KMS-11 (cell line): ENCODE data around the gene FBXO48.
A peak's percentile ranks its signal among the peaks of the same experiment; 100 is the strongest.

Experiments
- H2AFZ ChIP-seq: fragments of 200-600 bp; sonication (generic); 2 replicates; pipeline ENCODE4 v1.6.1; 2016; ENCODE audit warnings: antibody characterized with exemption, mixed run types, low read depth
- H3K27ac ChIP-seq: fragments of 200-600 bp; sonication (generic); 2 replicates; pipeline ENCODE4 v1.6.1; 2016; ENCODE audit warnings: mild to moderate bottlenecking, mixed run types
- H3K27me3 ChIP-seq: fragments of 200-600 bp; sonication (generic); 2 replicates; pipeline ENCODE4 v1.6.1; 2017; ENCODE audit warnings: mild to moderate bottlenecking, low read depth, mixed run types, moderate library complexity; ENCODE audit not compliant: insufficient read depth
- H3K36me3 ChIP-seq: fragments of 200-600 bp; sonication (generic); 2 replicates; pipeline ENCODE4 v1.6.1; 2017; ENCODE audit warnings: mild to moderate bottlenecking, mixed run types; ENCODE audit not compliant: insufficient read depth
- H3K4me1 ChIP-seq: fragments of 200-600 bp; sonication (generic); 2 replicates; pipeline ENCODE4 v1.6.1; 2016; ENCODE audit warnings: mild to moderate bottlenecking, low read depth, mixed run types; ENCODE audit not compliant: poor library complexity, severe bottlenecking
- H3K4me2 ChIP-seq: fragments of 200-600 bp; sonication (generic); 2 replicates; pipeline ENCODE4 v1.7.0; 2016; ENCODE audit warnings: mild to moderate bottlenecking, mixed run types
- H3K4me3 ChIP-seq: fragments of 200-600 bp; sonication (generic); IDR thresholded peaks from 2 replicates; pipeline ENCODE4 v1.6.1; 2017; ENCODE audit warnings: low read depth, low read length, mixed read lengths; ENCODE audit not compliant: insufficient read depth
- H3K79me2 ChIP-seq: fragments of 200-600 bp; sonication (generic); 2 replicates; pipeline ENCODE4 v1.6.1; 2016; ENCODE audit warnings: low read depth, mixed run types; ENCODE audit not compliant: insufficient read depth
- H3K9ac ChIP-seq: fragments of 200-600 bp; sonication (generic); 2 replicates; pipeline ENCODE4 v1.6.1; 2016; ENCODE audit warnings: mild to moderate bottlenecking, mixed run types
- H4K20me1 ChIP-seq: fragments of 200-600 bp; sonication (generic); 2 replicates; pipeline ENCODE4 v1.6.1; 2016; ENCODE audit warnings: mild to moderate bottlenecking, mixed run types; ENCODE audit not compliant: insufficient read depth
- TF ChIP-seq, protein P1 (sequence below): fragments of 200-600 bp; sonication (generic); conservative IDR thresholded peaks from 2 replicates; pipeline ENCODE4 v1.6.1; 2017; ENCODE audit warnings: low read depth, mild to moderate bottlenecking, antibody characterized with exemption, low read length, moderate library complexity, mixed read lengths

Gene FBXO48

DNA sequence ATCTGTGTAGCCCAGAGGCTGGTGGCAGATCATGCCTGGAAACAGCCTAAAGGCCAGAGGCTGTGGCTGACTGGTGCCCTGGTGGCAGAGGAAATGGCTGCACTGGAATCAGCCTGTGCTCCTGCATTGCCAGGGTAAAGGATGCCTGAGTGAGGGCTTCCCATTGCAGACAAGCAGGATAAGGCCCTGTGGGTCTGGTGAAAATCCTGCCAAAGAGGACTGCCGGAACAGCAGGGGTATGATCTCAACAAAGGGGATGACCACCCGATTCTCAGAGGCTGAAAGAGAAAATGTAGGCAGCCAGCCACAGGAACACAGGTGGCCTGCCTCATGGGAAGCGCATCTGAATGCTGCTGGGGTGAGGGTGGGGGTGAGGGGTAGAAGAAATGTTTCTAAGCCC is 48.2 kb downstream of the FBXO48 start:
- no peaks in the 10 kb centered on the region for H4K20me1 ChIP-seq
- peak overlapping the region; percentile 43 for H3K4me2 ChIP-seq
- H3K9ac ChIP-seq: peak overlapping the region; percentile 4; the same call in 1 of the 2 replicates
- no peaks in the 10 kb centered on the region for H3K36me3 ChIP-seq
- no peaks in the 10 kb centered on the region for H3K27me3 ChIP-seq
- no peak overlapping the region for H3K4me3 ChIP-seq
- TF ChIP-seq, protein P1, sequence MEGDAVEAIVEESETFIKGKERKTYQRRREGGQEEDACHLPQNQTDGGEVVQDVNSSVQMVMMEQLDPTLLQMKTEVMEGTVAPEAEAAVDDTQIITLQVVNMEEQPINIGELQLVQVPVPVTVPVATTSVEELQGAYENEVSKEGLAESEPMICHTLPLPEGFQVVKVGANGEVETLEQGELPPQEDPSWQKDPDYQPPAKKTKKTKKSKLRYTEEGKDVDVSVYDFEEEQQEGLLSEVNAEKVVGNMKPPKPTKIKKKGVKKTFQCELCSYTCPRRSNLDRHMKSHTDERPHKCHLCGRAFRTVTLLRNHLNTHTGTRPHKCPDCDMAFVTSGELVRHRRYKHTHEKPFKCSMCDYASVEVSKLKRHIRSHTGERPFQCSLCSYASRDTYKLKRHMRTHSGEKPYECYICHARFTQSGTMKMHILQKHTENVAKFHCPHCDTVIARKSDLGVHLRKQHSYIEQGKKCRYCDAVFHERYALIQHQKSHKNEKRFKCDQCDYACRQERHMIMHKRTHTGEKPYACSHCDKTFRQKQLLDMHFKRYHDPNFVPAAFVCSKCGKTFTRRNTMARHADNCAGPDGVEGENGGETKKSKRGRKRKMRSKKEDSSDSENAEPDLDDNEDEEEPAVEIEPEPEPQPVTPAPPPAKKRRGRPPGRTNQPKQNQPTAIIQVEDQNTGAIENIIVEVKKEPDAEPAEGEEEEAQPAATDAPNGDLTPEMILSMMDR: no peak
- H3K4me1 ChIP-seq: peaks cover 77% of the 10 kb centered on the region
- no peaks in the 10 kb centered on the region for H3K79me2 ChIP-seq
- peak overlapping the region; percentile 59 for H2AFZ ChIP-seq
- H3K27ac ChIP-seq: peak overlapping the region; percentile 26; the same call in 1 of the 2 replicates

DNA sequence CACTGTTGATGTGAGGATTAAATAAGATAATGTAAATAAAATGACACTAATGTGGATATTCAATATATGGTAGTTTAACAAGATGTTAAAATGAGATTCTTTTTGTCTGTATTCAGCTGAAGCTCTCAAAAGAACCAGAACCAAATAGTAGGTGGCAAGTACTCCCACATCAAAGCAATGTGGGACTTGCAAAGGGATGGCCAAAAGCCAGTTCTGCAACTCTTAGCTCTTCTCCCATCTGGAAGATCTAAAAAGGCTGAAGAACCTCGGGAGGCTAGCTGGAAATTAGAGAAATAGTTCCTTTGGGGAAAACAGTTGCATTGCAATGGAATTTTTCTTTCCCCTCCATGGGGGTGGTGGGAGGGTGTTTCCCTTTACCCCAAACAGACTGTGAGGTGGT is 48.7 kb downstream of the FBXO48 start:
- H3K36me3 ChIP-seq: no peaks in the 10 kb centered on the region
- H2AFZ ChIP-seq: peak overlapping the region; percentile 59
- TF ChIP-seq, protein P1: no peak; the same call in 1 of the 2 replicates
- no peaks in the 10 kb centered on the region for H3K79me2 ChIP-seq
- H4K20me1 ChIP-seq: no peaks in the 10 kb centered on the region
- H3K27me3 ChIP-seq: no peaks in the 10 kb centered on the region
- peak overlapping the region; percentile 43 for H3K4me2 ChIP-seq
- H3K9ac ChIP-seq: peak overlapping the region; percentile 4; the same call in 1 of the 2 replicates
- peak overlapping the region; percentile 26; the same call in 1 of the 2 replicates for H3K27ac ChIP-seq
- no peak overlapping the region for H3K4me3 ChIP-seq
- H3K4me1 ChIP-seq: peaks cover 77% of the 10 kb centered on the region

DNA sequence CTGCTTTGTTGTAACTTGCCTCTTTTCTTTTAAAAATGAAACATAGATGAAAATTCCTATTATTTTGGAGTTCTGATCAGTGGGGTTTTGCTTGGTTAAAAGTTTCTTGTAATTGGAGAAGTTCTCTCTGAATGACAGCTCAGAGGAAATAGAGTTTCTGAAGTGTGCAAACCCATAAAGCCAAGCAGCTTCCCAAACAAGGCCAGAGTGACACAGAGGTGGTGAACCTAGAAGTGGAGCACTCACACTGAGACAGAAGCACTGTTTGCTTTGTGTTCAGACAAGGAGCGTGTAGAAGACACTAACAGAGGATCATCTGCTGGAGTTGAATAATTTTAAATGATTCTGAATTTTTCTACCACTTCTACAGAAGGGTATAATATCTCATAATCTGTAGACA is 49.2 kb downstream of the FBXO48 start:
- H3K9ac ChIP-seq: 0 out of 2 replicates have a peak overlapping the region, but pooled peaks have one; percentile 4

DNA sequence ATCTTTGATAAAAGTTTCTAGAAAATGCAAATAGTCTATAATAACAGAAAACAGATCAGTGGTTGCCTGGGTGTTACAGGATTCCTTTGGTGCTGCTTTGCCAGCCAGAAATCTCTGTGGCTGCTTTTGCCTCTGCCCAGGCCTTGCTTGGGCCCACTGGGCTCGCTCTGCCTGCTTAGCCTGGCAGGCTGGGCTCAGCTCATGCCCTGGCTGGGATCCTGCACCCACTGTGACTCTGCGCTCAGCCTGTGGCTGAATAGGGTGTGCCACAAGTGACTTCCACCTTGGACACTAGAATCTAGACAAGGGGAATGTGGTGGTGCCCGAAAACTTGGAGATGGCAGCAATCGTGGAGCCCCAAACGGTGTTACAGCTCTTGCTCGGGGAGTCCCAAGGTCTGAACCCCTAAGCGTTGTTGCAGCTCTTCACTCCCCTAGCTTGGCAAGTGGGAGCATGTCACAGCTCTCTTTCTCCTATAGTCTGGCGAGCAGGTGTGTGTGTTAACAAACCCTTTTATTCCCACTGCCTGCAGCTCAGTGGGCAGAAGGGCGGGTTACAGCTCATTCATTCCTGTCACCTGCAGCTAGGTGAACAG is 50.9 kb downstream of the FBXO48 start:
- H3K27me3 ChIP-seq: no peaks in the 10 kb centered on the region

More for the DNA sequence above, 49.2 kb downstream of the FBXO48 start:
- Histone ChIP-seq H3K27ac (peak overlapping the region; percentile 26; the same call in 1 of the 2 replicates), H2AFZ (peak overlapping the region; percentile 19; the same call in 1 of the 2 replicates), H3K4me1 (peaks cover 77% of the 10 kb centered on the region), H4K20me1 (no peaks in the 10 kb centered on the region), H3K79me2 (no peaks in the 10 kb centered on the region), H3K4me3 (no peak overlapping the region), H3K36me3 (no peaks in the 10 kb centered on the region), H3K4me2 (peak overlapping the region; percentile 43), H3K27me3 (no peaks in the 10 kb centered on the region)
- TF ChIP-seq, protein P1: no peak

More for the DNA sequence above, 50.9 kb downstream of the FBXO48 start:
- H3K9ac ChIP-seq: no peak overlapping the region
- H3K27ac ChIP-seq: no peak overlapping the region
- peaks cover 79% of the 10 kb centered on the region for H3K4me1 ChIP-seq
- no peak overlapping the region for H3K4me3 ChIP-seq
- H4K20me1 ChIP-seq: no peaks in the 10 kb centered on the region
- TF ChIP-seq, protein P1: no peak
- H3K79me2 ChIP-seq: no peaks in the 10 kb centered on the region
- no peaks in the 10 kb centered on the region for H3K36me3 ChIP-seq
- no peak overlapping the region for H3K4me2 ChIP-seq
- no peak overlapping the region for H2AFZ ChIP-seq
